NCI-H1694 (cell line): Measurements from ENCODE around the gene ALKAL2.
"Not testable (repeated sequence)": the region's sequence is repeated elsewhere in the genome, so short reads cannot be mapped to it uniquely, and the experiment has no call there.

Experiments used
- DNase-seq: peaks from one replicate; lab custom pipeline; 2025; lab: John Stamatoyannopoulos, UW

Gene ALKAL2

GRCh38 chr2:287911-288757 lies at the start of gene ALKAL2:
Gene ALKAL2, minus strand, starts transcription at chr2:288091. Its CDS starts 256 bp downstream, at chr2:287835.
- no peak for DNase-seq

- DNase-seq: not testable (repeated sequence)
Measured at GRCh38 chr2:336949-337348, 49.1 kb upstream of the ALKAL2 start.

GRCh38 chr2:336360-336759 lies 48.5 kb upstream of the ALKAL2 start:
- DNase-seq: no peak

GRCh38 chr2:332592-332991 lies 44.7 kb upstream of the ALKAL2 start:
- DNase-seq: no peak

GRCh38 chr2:328761-329160 lies 40.9 kb upstream of the ALKAL2 start:
- no peak for DNase-seq

- no peak for DNase-seq
Measured at GRCh38 chr2:323035-323434, 35.1 kb upstream of the ALKAL2 start.

- no peak for DNase-seq
Measured at GRCh38 chr2:322326-322725, 34.4 kb upstream of the ALKAL2 start.

GRCh38 chr2:320561-320960 lies 32.7 kb upstream of the ALKAL2 start:
- DNase-seq: no peak

GRCh38 chr2:319059-319600 lies 31.2 kb upstream of the ALKAL2 start:
- DNase-seq: no peak

- no peak for DNase-seq
Measured at GRCh38 chr2:317501-318424, 29.9 kb upstream of the ALKAL2 start.

GRCh38 chr2:316381-316780 lies 28.5 kb upstream of the ALKAL2 start:
- no peak for DNase-seq

GRCh38 chr2:315925-316324 lies 28.0 kb upstream of the ALKAL2 start:
- DNase-seq: not testable (repeated sequence)

GRCh38 chr2:314561-315336 lies 26.9 kb upstream of the ALKAL2 start:
- no peak for DNase-seq

- DNase-seq: no peak
Measured at GRCh38 chr2:313991-314390, 26.1 kb upstream of the ALKAL2 start.

- DNase-seq: no peak
Measured at GRCh38 chr2:310994-311393, 23.1 kb upstream of the ALKAL2 start.

- DNase-seq: no peak
Measured at GRCh38 chr2:309954-310510, 22.1 kb upstream of the ALKAL2 start.

GRCh38 chr2:309148-309953 lies 21.5 kb upstream of the ALKAL2 start:
- no peak for DNase-seq

GRCh38 chr2:305366-305765 lies 17.5 kb upstream of the ALKAL2 start:
- DNase-seq: no peak

GRCh38 chr2:296354-296753 lies 8.5 kb upstream of the ALKAL2 start:
- no peak for DNase-seq

GRCh38 chr2:295090-295489 lies 7.2 kb upstream of the ALKAL2 start:
- DNase-seq: no peak
